ENCODE data around the gene LMTK2. TPM values are rescaled to one million over a fixed set of nuclear protein-coding genes. Genes with fewer than 3 reads are reported as not detected.

LMTK2 gene
- total and polyA plus RNA-seq, 10 donors = 1.3 to 22.8 (median 18.6) TPM

- no peaks in the 10 kb centered on the region for H3K27me3 ChIP-seq (replicated peaks in 1 of 7)
- no peak overlapping the region for H3K4me3 ChIP-seq
- intact Hi-C loops (cut with DNase I; ENCODE audit: low total_unique reads) = loop anchor here (10.0 kb wide), 1 partner anchor 205 kb away; no protein-coding TSS in a partner anchor
- H3K27ac ChIP-seq = no peak overlapping the region
- 89 to 92% (median 91%) methylated on average over 15 to 17 of the region's 17 CpGs for WGBS, 5 donors
- peaks cover 0 to 11% (median 0%) of the 10 kb centered on the region in 6 donors for H3K4me1 ChIP-seq
- no peak for DNase-seq
- peaks cover 0 to 100% (median 73%) of the 10 kb centered on the region in 6 donors for H3K36me3 ChIP-seq
- TF ChIP-seq CTCF (IDR thresholded peaks at IDR 0.05 in 8 of 11, conservative IDR thresholded peaks at IDR 0.05 in 3 of 11) (no peak), POLR2A (IDR thresholded peaks at IDR 0.05) (no peak), POLR2AphosphoS5 (IDR thresholded peaks at IDR 0.05) (no peak)
- H3K9me3 ChIP-seq = no peaks in the 10 kb centered on the region
Observed at GRCh38 chr7:98229991-98230745, 123.5 kb downstream of the LMTK2 start.

GRCh38 chr7:98230746-98231471, 124.2 kb downstream of the LMTK2 start:
- Histone ChIP-seq H3K36me3 (peaks cover 0 to 98% (median 69%) of the 10 kb centered on the region in 6 donors), H3K27me3 (replicated peaks in 1 of 7) (no peaks in the 10 kb centered on the region), H3K27ac (no peak overlapping the region), H3K4me1 (peaks cover 0 to 11% (median 0%) of the 10 kb centered on the region in 6 donors), H3K4me3 (no peak overlapping the region), H3K9me3 (no peaks in the 10 kb centered on the region)
- peak in 1 of 3 donors; percentile 20 for TF ChIP-seq POLR2AphosphoS5 (IDR thresholded peaks at IDR 0.05)
- no peak for TF ChIP-seq CTCF (IDR thresholded peaks at IDR 0.05 in 8 of 11, conservative IDR thresholded peaks at IDR 0.05 in 3 of 11)
- TF ChIP-seq POLR2A (IDR thresholded peaks at IDR 0.05) = no peak
- no peak for DNase-seq
- intact Hi-C loops (cut with DNase I; ENCODE audit: low total_unique reads) = loop anchor here (10.0 kb wide), 1 partner anchor 206 kb away; no protein-coding TSS in a partner anchor
- WGBS, 5 donors = 94 to 98% (median 96%) methylated on average over 15 to 30 of the region's 30 CpGs

DNA sequence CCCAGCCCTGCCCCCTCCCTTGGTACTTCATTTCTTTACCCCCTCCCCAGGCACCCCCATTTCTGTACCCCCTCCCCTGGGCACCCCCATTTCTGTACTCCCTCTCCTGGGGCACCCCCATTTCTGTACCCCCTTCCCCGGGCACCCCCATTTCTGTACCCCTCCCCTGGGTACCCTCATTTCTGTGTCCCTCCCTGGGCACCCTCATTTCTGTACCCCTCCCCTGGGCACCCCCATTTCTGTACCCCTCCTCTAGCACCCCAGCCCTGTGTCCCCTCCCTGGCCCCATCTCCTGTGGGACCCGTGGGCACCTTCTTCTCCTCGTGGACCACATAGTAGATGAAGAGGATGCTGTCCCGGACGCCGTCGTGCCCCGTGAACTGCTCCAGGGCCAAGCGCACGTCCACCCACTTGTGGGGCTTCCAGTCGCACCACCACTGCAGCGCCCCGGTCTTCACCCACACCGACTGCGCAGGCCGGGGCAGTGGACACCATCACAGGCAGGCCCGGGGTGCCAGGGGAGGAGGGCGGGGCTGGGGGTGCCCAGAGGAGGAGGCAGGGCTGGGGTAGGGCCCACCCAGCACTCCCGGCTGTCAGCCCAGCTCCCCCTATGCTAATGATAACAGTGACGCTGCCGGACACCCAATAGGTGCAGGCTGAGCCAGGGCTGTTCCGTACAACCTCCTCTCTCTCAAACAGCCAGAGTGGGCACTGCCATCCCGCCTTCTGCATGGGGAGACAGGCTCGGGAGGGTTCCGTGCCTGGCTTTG, 125.0 kb downstream of the LMTK2 start:
- H3K4me1 ChIP-seq = peaks cover 0 to 11% (median 0%) of the 10 kb centered on the region in 6 donors
- TF ChIP-seq POLR2A (IDR thresholded peaks at IDR 0.05) = no peak
- peak in 1 of 3 donors; percentile 20 for TF ChIP-seq POLR2AphosphoS5 (IDR thresholded peaks at IDR 0.05)
- H3K27ac ChIP-seq = no peak overlapping the region
- DNase-seq = no peak
- intact Hi-C loops (cut with DNase I; ENCODE audit: low total_unique reads) = loop anchor here (10.0 kb wide), 1 partner anchor 207 kb away; no protein-coding TSS in a partner anchor
- H3K9me3 ChIP-seq = no peaks in the 10 kb centered on the region
- no peaks in the 10 kb centered on the region for H3K27me3 ChIP-seq (replicated peaks in 1 of 7)
- H3K4me3 ChIP-seq = no peak overlapping the region
- 91 to 97% (median 95%) methylated on average over 19 to 25 of the region's 25 CpGs for WGBS, 5 donors
- peaks cover 0 to 98% (median 66%) of the 10 kb centered on the region in 6 donors for H3K36me3 ChIP-seq

DNA sequence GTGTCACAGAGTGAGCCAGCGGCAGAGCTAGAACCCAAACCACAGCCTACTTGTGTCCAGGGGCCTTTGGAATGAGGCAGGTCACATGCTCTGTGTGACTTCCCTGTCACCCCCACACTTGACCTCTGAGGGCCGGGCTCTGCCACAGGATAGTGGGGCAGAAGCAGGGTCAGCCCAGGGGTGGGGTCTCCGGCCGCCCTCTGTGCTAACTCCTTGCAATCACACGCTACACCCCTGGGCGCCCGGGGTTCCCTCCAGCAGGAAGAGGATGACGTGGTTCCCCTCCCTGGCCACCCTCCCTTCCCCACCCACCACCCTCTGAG, 125.6 kb downstream of the LMTK2 start:
- Histone ChIP-seq H3K4me3 (no peak overlapping the region), H3K27me3 (replicated peaks in 1 of 7) (no peaks in the 10 kb centered on the region), H3K9me3 (no peaks in the 10 kb centered on the region), H3K27ac (no peak overlapping the region), H3K4me1 (peaks cover 0 to 11% (median 0%) of the 10 kb centered on the region in 6 donors), H3K36me3 (peaks cover 0 to 98% (median 68%) of the 10 kb centered on the region in 6 donors)
- no peak for DNase-seq
- TF ChIP-seq POLR2AphosphoS5 (IDR thresholded peaks at IDR 0.05) (no peak), POLR2A (IDR thresholded peaks at IDR 0.05) (no peak), CTCF (IDR thresholded peaks at IDR 0.05 in 8 of 11, conservative IDR thresholded peaks at IDR 0.05 in 3 of 11) (no peak)
- intact Hi-C loops (cut with DNase I; ENCODE audit: low total_unique reads) = loop anchor here (10.0 kb wide), 1 partner anchor 207 kb away; no protein-coding TSS in a partner anchor
- 80 to 90% (median 86%) methylated on average over 8 of the region's 8 CpGs; no CpG with 5 or more reads in 1 of the 5 donors for WGBS, 5 donors
